MCF 10A (cell line): ENCODE measurements around the gene MOB3B. TPM values are rescaled to one million over a fixed set of nuclear protein-coding genes. Genes with fewer than 3 reads are reported as not detected.

Source experiments
- BruUV-seq: library from RNA; stranded (reverse); fragments of 400-500 nt; replicated peaks from 2 replicates; lab custom pipeline; 2021; lab: Mats Ljungman, UMichigan
- CTCF ChIA-PET: fragments of 300-600 bp; sonication (Branson Sonifier 250); formaldehyde crosslinking; extraction: SDS; loops from one replicate; lab custom pipeline; 2021; ENCODE audit warnings: antibody characterized with exemption, inconsistent platforms; lab: Yijun Ruan, JAX
- POLR2A ChIA-PET: fragments of 300-600, 350-650 bp; sonication (Branson Sonifier 250); formaldehyde crosslinking; extraction: SDS; loops from one replicate; lab custom pipeline; 2020; ENCODE audit warnings: antibody characterized with exemption, inconsistent platforms; lab: Yijun Ruan, JAX
- DNase-seq: peaks from one replicate; pipeline ENCODE4 v3.0.0-alpha.2; 2018; ENCODE audit not compliant: unreplicated experiment
- H3K27ac Mint-ChIP-seq: one replicate; pipeline ENCODE4 v1.8.0; 2022; ENCODE audit warnings: mild to moderate bottlenecking, low read depth, mixed read lengths; ENCODE audit not compliant: unreplicated experiment
- H3K27me3 Mint-ChIP-seq: one replicate; pipeline ENCODE4 v1.8.0; 2022; ENCODE audit warnings: mixed read lengths; ENCODE audit not compliant: insufficient read depth, unreplicated experiment
- H3K36me3 Mint-ChIP-seq: one replicate; pipeline ENCODE4 v1.8.0; 2022; ENCODE audit warnings: mild to moderate bottlenecking, moderate library complexity, mixed read lengths; ENCODE audit not compliant: insufficient read depth, unreplicated experiment
- H3K4me1 Mint-ChIP-seq: one replicate; pipeline ENCODE4 v1.8.0; 2022; ENCODE audit warnings: mixed read lengths; ENCODE audit not compliant: insufficient read depth, unreplicated experiment
- H3K4me3 Mint-ChIP-seq: one replicate; pipeline ENCODE4 v1.8.0; 2022; ENCODE audit warnings: mild to moderate bottlenecking, moderate library complexity, mixed read lengths; ENCODE audit not compliant: unreplicated experiment
- H3K9me3 Mint-ChIP-seq: one replicate; pipeline ENCODE4 v1.8.0; 2022; ENCODE audit warnings: mixed read lengths; ENCODE audit not compliant: unreplicated experiment
- CTCF ChIP-seq: fragments of 200-600 bp; IDR thresholded peaks from one replicate; pipeline ENCODE4 v1.8.0; 2022; ENCODE audit warnings: antibody characterized with exemption, mild to moderate bottlenecking; ENCODE audit not compliant: unreplicated experiment
- intact Hi-C: fragments of 100-400 bp; cut with micrococcal nuclease; formaldehyde crosslinking; loops from 2 replicates; pipeline ENCODE4 v1.14.1; 2022
- total RNA-seq: library from RNA; stranded (reverse); gene quantifications from 2 replicates; pipeline ENCODE4 v1.2.3, GENCODE V29; 2022

The MOB3B gene
- total RNA-seq, 1 experiment from 2014 or later: 3.7 TPM

GRCh38 chr9:27528886-27529315 lies 713 bp downstream of the MOB3B start:
- no peak for TF ChIP-seq CTCF
- H3K4me3 Mint-ChIP-seq: peak overlapping the region; percentile 94
- CTCF ChIA-PET: interaction anchor here (0.5 to 2.6 kb wide), 25 partner anchors 9 to 268 kb away, joined by 3 to 69 read pairs (median 4); no protein-coding TSS in a partner anchor
- DNase-seq: peak; percentile 57
- peaks cover 17% of the 10 kb centered on the region for H3K4me1 Mint-ChIP-seq
- intact Hi-C loops: loop anchor here (1.0 to 10.0 kb wide), 5 partner anchors 19 to 494 kb away; no protein-coding TSS in a partner anchor
- no peaks in the 10 kb centered on the region for H3K27me3 Mint-ChIP-seq
- POLR2A ChIA-PET: interaction anchor here (0.7 to 3.8 kb wide), 19 partner anchors 9 to 196 kb away, joined by 3 to 34 read pairs (median 6); no protein-coding TSS in a partner anchor
- H3K9me3 Mint-ChIP-seq: no peaks in the 10 kb centered on the region
- H3K27ac Mint-ChIP-seq: peak overlapping the region; percentile 87
- peaks cover 5% of the 10 kb centered on the region for H3K36me3 Mint-ChIP-seq
- BruUV-seq: TSS peak; percentile 19

GRCh38 chr9:27528076-27528885 lies 1.3 kb downstream of the MOB3B start:
- Mint-ChIP-seq H3K27ac (peak overlapping the region; percentile 87), H3K36me3 (peaks cover 5% of the 10 kb centered on the region), H3K27me3 (no peaks in the 10 kb centered on the region), H3K4me3 (peak overlapping the region; percentile 94), H3K4me1 (peaks cover 17% of the 10 kb centered on the region), H3K9me3 (no peaks in the 10 kb centered on the region)
- no peak for TF ChIP-seq CTCF
- CTCF ChIA-PET: interaction anchor here (0.8 to 2.5 kb wide), 6 partner anchors 10 to 195 kb away, joined by 3 to 14 read pairs (median 4); no protein-coding TSS in a partner anchor
- peak; percentile 81 for DNase-seq
- POLR2A ChIA-PET: interaction anchor here (0.7 to 4.2 kb wide), 16 partner anchors 9 to 223 kb away, joined by 3 to 29 read pairs (median 4); no protein-coding TSS in a partner anchor
- intact Hi-C loops: loop anchor here (2.0 to 10.0 kb wide), 3 partner anchors 29 to 493 kb away; no protein-coding TSS in a partner anchor
- BruUV-seq: no TSS peak

- Mint-ChIP-seq H3K27ac (peak overlapping the region; percentile 87), H3K36me3 (peaks cover 5% of the 10 kb centered on the region), H3K4me3 (peak overlapping the region; percentile 94), H3K9me3 (no peaks in the 10 kb centered on the region), H3K27me3 (no peaks in the 10 kb centered on the region), H3K4me1 (peaks cover 17% of the 10 kb centered on the region)
- no peak for TF ChIP-seq CTCF
- DNase-seq: no peak
- BruUV-seq: no TSS peak
- CTCF ChIA-PET: interaction anchor here (0.8 to 2.5 kb wide), 6 partner anchors 11 to 195 kb away, joined by 3 to 14 read pairs (median 4); no protein-coding TSS in a partner anchor
- intact Hi-C loops: loop anchor here (2.0 to 10.0 kb wide), 3 partner anchors 29 to 493 kb away; no protein-coding TSS in a partner anchor
- POLR2A ChIA-PET: interaction anchor here (1.0 to 4.2 kb wide), 14 partner anchors 8 to 222 kb away, joined by 3 to 16 read pairs (median 4); no protein-coding TSS in a partner anchor
Observed at GRCh38 chr9:27527702-27528075, 1.9 kb downstream of the MOB3B start.
